ENCODE measurements around the gene ZC3H10. TPM values are rescaled to one million over a fixed set of nuclear protein-coding genes. Genes with fewer than 3 reads are reported as not detected.
A peak's percentile ranks its signal among the peaks of the same experiment; 100 is the strongest.

ZC3H10 gene
- total and polyA plus RNA-seq, 2 of the 13 experiments (the other 11 are each of a cell fraction or from before 2014, with no cell fraction given) = 0.70 to 2.3 TPM

- TF ChIP-seq, protein P1, sequence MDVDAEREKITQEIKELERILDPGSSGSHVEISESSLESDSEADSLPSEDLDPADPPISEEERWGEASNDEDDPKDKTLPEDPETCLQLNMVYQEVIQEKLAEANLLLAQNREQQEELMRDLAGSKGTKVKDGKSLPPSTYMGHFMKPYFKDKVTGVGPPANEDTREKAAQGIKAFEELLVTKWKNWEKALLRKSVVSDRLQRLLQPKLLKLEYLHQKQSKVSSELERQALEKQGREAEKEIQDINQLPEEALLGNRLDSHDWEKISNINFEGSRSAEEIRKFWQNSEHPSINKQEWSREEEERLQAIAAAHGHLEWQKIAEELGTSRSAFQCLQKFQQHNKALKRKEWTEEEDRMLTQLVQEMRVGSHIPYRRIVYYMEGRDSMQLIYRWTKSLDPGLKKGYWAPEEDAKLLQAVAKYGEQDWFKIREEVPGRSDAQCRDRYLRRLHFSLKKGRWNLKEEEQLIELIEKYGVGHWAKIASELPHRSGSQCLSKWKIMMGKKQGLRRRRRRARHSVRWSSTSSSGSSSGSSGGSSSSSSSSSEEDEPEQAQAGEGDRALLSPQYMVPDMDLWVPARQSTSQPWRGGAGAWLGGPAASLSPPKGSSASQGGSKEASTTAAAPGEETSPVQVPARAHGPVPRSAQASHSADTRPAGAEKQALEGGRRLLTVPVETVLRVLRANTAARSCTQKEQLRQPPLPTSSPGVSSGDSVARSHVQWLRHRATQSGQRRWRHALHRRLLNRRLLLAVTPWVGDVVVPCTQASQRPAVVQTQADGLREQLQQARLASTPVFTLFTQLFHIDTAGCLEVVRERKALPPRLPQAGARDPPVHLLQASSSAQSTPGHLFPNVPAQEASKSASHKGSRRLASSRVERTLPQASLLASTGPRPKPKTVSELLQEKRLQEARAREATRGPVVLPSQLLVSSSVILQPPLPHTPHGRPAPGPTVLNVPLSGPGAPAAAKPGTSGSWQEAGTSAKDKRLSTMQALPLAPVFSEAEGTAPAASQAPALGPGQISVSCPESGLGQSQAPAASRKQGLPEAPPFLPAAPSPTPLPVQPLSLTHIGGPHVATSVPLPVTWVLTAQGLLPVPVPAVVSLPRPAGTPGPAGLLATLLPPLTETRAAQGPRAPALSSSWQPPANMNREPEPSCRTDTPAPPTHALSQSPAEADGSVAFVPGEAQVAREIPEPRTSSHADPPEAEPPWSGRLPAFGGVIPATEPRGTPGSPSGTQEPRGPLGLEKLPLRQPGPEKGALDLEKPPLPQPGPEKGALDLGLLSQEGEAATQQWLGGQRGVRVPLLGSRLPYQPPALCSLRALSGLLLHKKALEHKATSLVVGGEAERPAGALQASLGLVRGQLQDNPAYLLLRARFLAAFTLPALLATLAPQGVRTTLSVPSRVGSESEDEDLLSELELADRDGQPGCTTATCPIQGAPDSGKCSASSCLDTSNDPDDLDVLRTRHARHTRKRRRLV (CRISPR knock-in tag; IDR thresholded peaks at IDR 0.05) = no peak
- TF ChIP-seq ZMYM3 (CRISPR knock-in tag; IDR thresholded peaks at IDR 0.05) (peak; percentile 35; the same call in 1 of the 2 replicates), ZNF354B (CRISPR knock-in tag; IDR thresholded peaks at IDR 0.05) (no peak), ZNF441 (CRISPR knock-in tag; IDR thresholded peaks at IDR 0.05; ENCODE audit: borderline replicate concordance) (peak; percentile 68; the same call in 1 of the 2 replicates), POLR2A (IDR thresholded peaks at IDR 0.05; ENCODE audit: insufficient read depth in 1 of 2, low read depth in 2 of 2, low read length in 2 of 2) (peak; percentile 99), ARID2 (CRISPR knock-in tag; IDR thresholded peaks at IDR 0.05; ENCODE audit: borderline replicate concordance) (peak; percentile 35; the same call in 1 of the 2 replicates), POLR2AphosphoS2 (IDR thresholded peaks at IDR 0.05; ENCODE audit: low read depth, low read length) (peak; percentile 96), MED1 (CRISPR knock-in tag; IDR thresholded peaks at IDR 0.05) (peak; percentile 88), ZNF101 (CRISPR knock-in tag; IDR thresholded peaks at IDR 0.05; ENCODE audit: borderline replicate concordance, low read depth) (no peak), ZNF766 (CRISPR knock-in tag; IDR thresholded peaks at IDR 0.05; ENCODE audit: borderline replicate concordance) (peak; percentile 66; the same call in 1 of the 2 replicates), RBM39 (IDR thresholded peaks at IDR 0.05; ENCODE audit: low read depth, low read length, poor library complexity, severe bottlenecking) (peak; percentile 84), ZBTB8A (CRISPR knock-in tag; IDR thresholded peaks at IDR 0.05; ENCODE audit: borderline replicate concordance, low read depth) (no peak), KLF12 (CRISPR knock-in tag; IDR thresholded peaks at IDR 0.05; ENCODE audit: borderline replicate concordance) (peak; percentile 84; the same call in 1 of the 2 replicates), ZNF362 (CRISPR knock-in tag; IDR thresholded peaks at IDR 0.05; ENCODE audit: borderline replicate concordance) (no peak; the same call in 1 of the 2 replicates), ZNF10 (CRISPR knock-in tag; IDR thresholded peaks at IDR 0.05; ENCODE audit: borderline replicate concordance, low read depth) (no peak), ZNF383 (CRISPR knock-in tag; IDR thresholded peaks at IDR 0.05; ENCODE audit: borderline replicate concordance) (no peak), ZBTB14 (CRISPR knock-in tag; IDR thresholded peaks at IDR 0.05) (no peak; the same call in 1 of the 2 replicates), MAFK (conservative IDR thresholded peaks at IDR 0.05 in 1 of 2, IDR thresholded peaks at IDR 0.05 in 1 of 2; ENCODE audit: low read length in 2 of 2) (no peak), ZC3H13 (CRISPR knock-in tag; IDR thresholded peaks at IDR 0.05) (peak; percentile 99), HOXA3 (CRISPR knock-in tag; IDR thresholded peaks at IDR 0.05) (peak; percentile 98), ZNF557 (CRISPR knock-in tag; IDR thresholded peaks at IDR 0.05) (no peak), ZNF747 (CRISPR knock-in tag; IDR thresholded peaks at IDR 0.05; ENCODE audit: borderline replicate concordance) (peak; percentile 97; the same call in 1 of the 2 replicates)
Observed at GRCh38 chr12:56117778-56118687, at the start of gene ZC3H10 (continued).

Data from HepG2 (cell line).